Esophagus muscularis mucosa (tissue), 3 donors: ENCODE measurements around the gene SH3BP5L.

Experiments
- POLR2AphosphoS5 ChIP-seq, 2 donors: sonication (generic); formaldehyde crosslinking; IDR thresholded peaks; one replicate each; pipeline ENCODE4 v1.6.1; 2017; ENCODE audit warnings: antibody characterized with exemption in 2 of 2
- TF ChIP-seq, protein P1 (sequence below), 3 experiments: fragments of 200-600 bp in 2 of 3; fragments of 450-650 bp in 1 of 3; sonication (generic) in 2 of 3; IDR thresholded peaks; one replicate each; pipeline ENCODE4 v1.5.1; 2017 to 2019; ENCODE audit warnings: antibody characterized with exemption in 3 of 3, mild to moderate bottlenecking in 2 of 3, moderate library complexity in 1 of 3

DNA sequence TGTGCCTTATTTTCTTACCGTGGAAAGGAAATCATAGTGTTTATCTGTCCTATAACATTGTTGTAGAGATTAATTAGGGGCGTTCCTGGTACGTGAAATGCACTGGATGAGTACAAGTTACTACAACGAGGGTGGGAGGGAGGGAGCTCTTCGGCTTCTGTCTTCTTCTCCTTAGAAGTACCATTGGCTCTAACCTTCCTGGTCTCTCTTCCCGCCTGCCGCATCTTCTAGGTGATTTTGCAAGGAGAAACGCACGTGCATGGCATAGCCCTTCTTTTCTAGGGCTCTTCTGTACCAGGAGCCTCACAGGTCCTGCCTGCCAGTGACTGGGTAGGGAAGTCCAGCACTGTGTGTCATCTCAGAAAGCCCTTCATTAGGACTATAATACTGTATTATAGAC lies 16.8 kb downstream of the SH3BP5L start:
- TF ChIP-seq, protein P1, sequence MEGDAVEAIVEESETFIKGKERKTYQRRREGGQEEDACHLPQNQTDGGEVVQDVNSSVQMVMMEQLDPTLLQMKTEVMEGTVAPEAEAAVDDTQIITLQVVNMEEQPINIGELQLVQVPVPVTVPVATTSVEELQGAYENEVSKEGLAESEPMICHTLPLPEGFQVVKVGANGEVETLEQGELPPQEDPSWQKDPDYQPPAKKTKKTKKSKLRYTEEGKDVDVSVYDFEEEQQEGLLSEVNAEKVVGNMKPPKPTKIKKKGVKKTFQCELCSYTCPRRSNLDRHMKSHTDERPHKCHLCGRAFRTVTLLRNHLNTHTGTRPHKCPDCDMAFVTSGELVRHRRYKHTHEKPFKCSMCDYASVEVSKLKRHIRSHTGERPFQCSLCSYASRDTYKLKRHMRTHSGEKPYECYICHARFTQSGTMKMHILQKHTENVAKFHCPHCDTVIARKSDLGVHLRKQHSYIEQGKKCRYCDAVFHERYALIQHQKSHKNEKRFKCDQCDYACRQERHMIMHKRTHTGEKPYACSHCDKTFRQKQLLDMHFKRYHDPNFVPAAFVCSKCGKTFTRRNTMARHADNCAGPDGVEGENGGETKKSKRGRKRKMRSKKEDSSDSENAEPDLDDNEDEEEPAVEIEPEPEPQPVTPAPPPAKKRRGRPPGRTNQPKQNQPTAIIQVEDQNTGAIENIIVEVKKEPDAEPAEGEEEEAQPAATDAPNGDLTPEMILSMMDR (IDR thresholded peaks at IDR 0.05) = no peak
- no peak for TF ChIP-seq POLR2AphosphoS5 (IDR thresholded peaks at IDR 0.05)
